Measurements from ENCODE around the gene AGR2.
"Not testable (repeated sequence)": the region's sequence is repeated elsewhere in the genome, so short reads cannot be mapped to it uniquely, and the experiment has no call there.

The AGR2 gene

GRCh38 chr7:16773884-16774283 lies 30.9 kb downstream of the AGR2 start:
- no peak for DNase-seq (ENCODE audit: low spot score)
- TF ChIP-seq, protein P1, sequence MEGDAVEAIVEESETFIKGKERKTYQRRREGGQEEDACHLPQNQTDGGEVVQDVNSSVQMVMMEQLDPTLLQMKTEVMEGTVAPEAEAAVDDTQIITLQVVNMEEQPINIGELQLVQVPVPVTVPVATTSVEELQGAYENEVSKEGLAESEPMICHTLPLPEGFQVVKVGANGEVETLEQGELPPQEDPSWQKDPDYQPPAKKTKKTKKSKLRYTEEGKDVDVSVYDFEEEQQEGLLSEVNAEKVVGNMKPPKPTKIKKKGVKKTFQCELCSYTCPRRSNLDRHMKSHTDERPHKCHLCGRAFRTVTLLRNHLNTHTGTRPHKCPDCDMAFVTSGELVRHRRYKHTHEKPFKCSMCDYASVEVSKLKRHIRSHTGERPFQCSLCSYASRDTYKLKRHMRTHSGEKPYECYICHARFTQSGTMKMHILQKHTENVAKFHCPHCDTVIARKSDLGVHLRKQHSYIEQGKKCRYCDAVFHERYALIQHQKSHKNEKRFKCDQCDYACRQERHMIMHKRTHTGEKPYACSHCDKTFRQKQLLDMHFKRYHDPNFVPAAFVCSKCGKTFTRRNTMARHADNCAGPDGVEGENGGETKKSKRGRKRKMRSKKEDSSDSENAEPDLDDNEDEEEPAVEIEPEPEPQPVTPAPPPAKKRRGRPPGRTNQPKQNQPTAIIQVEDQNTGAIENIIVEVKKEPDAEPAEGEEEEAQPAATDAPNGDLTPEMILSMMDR (IDR thresholded peaks at IDR 0.05; ENCODE audit: borderline replicate concordance, control extremely low read depth, extremely low read depth, insufficient read depth, missing control alignments) = no peak
- in situ Hi-C loops (cut with MboI; ENCODE audit: low sequenced_read_pairs, unreplicated experiment) = no loop called here

GRCh38 chr7:16773326-16773725 lies 31.5 kb downstream of the AGR2 start:
- TF ChIP-seq, protein P1 (IDR thresholded peaks at IDR 0.05; ENCODE audit: borderline replicate concordance, control extremely low read depth, extremely low read depth, insufficient read depth, missing control alignments) = no peak
- DNase-seq (ENCODE audit: low spot score) = no peak
- in situ Hi-C loops (cut with MboI; ENCODE audit: low sequenced_read_pairs, unreplicated experiment) = no loop called here

DNA sequence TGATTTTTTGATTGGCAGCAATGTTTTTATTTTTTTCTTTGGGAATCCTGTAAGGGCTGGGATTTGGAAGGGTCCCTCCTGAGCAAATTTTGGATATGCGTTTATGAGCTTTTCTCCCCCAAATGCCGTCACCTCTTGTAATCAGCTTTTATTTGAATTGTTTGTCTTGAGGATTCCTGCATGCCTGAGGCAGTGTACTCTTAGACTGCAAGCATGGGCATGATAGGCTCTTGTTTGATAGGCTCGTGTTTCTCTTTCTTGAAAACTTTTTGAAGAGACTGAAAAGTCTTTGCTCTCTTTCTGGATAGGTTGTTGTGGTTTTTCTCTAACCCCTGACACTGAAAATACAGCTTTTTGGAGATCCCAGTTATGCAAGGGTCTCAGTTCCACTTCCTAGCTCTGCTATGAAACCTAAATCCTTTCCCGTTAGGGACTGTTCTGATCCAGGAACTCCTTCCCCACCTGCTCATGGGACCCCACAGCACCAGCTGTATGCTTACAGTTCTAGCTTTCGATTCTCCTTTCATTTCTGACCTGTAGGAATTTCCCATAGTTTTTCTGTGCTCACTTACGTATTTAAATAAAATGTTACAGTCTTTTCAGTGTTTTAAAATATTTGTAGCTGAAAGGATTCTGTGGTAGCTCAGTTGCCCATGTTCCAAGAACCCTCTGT lies 34.0 kb downstream of the AGR2 start:
- in situ Hi-C loops (cut with MboI; ENCODE audit: low sequenced_read_pairs, unreplicated experiment) = no loop called here
- TF ChIP-seq, protein P1 (IDR thresholded peaks at IDR 0.05; ENCODE audit: borderline replicate concordance, control extremely low read depth, extremely low read depth, insufficient read depth, missing control alignments) = no peak
- DNase-seq (ENCODE audit: low spot score) = no peak

- in situ Hi-C loops (cut with MboI; ENCODE audit: low sequenced_read_pairs, unreplicated experiment); DNase-seq (ENCODE audit: low spot score): not testable (repeated sequence)
Measured at GRCh38 chr7:16769994-16770393, 34.8 kb downstream of the AGR2 start.

DNA sequence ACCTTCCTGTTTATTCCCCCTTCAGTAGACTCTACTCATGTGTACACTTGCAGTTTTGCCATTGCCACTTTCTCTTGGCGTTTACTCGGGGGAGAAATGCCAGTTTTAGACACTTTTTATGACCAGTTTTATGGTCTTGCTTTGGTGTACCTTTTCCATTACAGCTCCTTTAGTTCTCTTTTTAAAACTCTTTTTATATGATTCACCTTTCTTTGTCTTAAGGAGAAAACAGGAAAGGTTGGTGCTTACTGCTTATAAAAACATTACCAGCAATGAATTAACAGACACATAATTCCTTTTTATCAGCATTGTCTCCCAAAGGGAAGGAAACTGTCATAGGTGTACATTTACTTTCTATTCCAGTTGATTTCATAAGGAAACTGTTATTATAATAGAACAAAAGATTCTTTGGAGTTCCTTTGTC lies 39.4 kb downstream of the AGR2 start:
- in situ Hi-C loops (cut with MboI; ENCODE audit: low sequenced_read_pairs, unreplicated experiment) = no loop called here
- DNase-seq (ENCODE audit: low spot score) = no peak
- TF ChIP-seq, protein P1 (IDR thresholded peaks at IDR 0.05; ENCODE audit: borderline replicate concordance, control extremely low read depth, extremely low read depth, insufficient read depth, missing control alignments) = no peak

GRCh38 chr7:16764942-16765341 lies 39.9 kb downstream of the AGR2 start:
- in situ Hi-C loops (cut with MboI; ENCODE audit: low sequenced_read_pairs, unreplicated experiment) = no loop called here
- TF ChIP-seq, protein P1 (IDR thresholded peaks at IDR 0.05; ENCODE audit: borderline replicate concordance, control extremely low read depth, extremely low read depth, insufficient read depth, missing control alignments) = no peak
- DNase-seq (ENCODE audit: low spot score) = no peak

GRCh38 chr7:16762177-16762576 lies 42.6 kb downstream of the AGR2 start:
- DNase-seq (ENCODE audit: low spot score) = no peak
- TF ChIP-seq, protein P1 (IDR thresholded peaks at IDR 0.05; ENCODE audit: borderline replicate concordance, control extremely low read depth, extremely low read depth, insufficient read depth, missing control alignments) = no peak
- in situ Hi-C loops (cut with MboI; ENCODE audit: low sequenced_read_pairs, unreplicated experiment) = no loop called here
